Endothelial cell of umbilical vein (primary cell): ENCODE measurements around the gene LDLRAD4. TPM values are rescaled to one million over a fixed set of nuclear protein-coding genes. Genes with fewer than 3 reads are reported as not detected.

ENCODE experiments used
- BruUV-seq: library from RNA; stranded (reverse); fragments of 400-500 nt; replicated peaks from 2 replicates; lab custom pipeline; 2021; lab: Mats Ljungman, UMichigan
- CTCF ChIA-PET: fragments of 300-600, 350-600 bp; sonication (Branson Sonifier 250); formaldehyde crosslinking; loops from one replicate; lab custom pipeline; 2021; ENCODE audit warnings: antibody characterized with exemption, inconsistent platforms; lab: Charles Lee
- POLR2A ChIA-PET: fragments of 300-600, 350-600 bp; sonication (Branson Sonifier 250); formaldehyde crosslinking; loops from one replicate; lab custom pipeline; 2021; ENCODE audit warnings: antibody characterized with exemption, inconsistent platforms; lab: Charles Lee
- DNase-seq: peaks from one replicate; pipeline ENCODE4 v3.0.0-alpha.2; 2011; ENCODE audit warnings: low read depth, low spot score
- FAIRE-seq: peaks from 2 replicates; lab custom pipeline; 2011; peaks lifted over from hg19 to GRCh38; lab: Jason Lieb, UNC
- H2AFZ ChIP-seq: 2 replicates; pipeline ENCODE4 v1.6.0; 2012; ENCODE audit warnings: low read depth, low read length, control low read depth, inconsistent platforms
- H3K27ac ChIP-seq: 2 replicates; pipeline ENCODE4 v1.5.1; 2011; ENCODE audit warnings: low read depth, mild to moderate bottlenecking, control low read depth, low read length, moderate library complexity; ENCODE audit not compliant: insufficient read depth
- H3K27me3 ChIP-seq, 2 experiments: 2 replicates each; pipeline versions ENCODE4 v1.6.0 to v1.6.1; 2011; ENCODE audit warnings: low read length in 2 of 2, mixed read lengths in 1 of 2; ENCODE audit not compliant: control insufficient read depth in 2 of 2, insufficient read depth in 2 of 2
- H3K36me3 ChIP-seq, 2 experiments: 2 replicates in 1 of 2; 3 replicates in 1 of 2; pipeline ENCODE4 v1.5.1; 2011; ENCODE audit warnings: low read length in 2 of 2, mild to moderate bottlenecking in 1 of 2, moderate library complexity in 1 of 2; ENCODE audit not compliant: control insufficient read depth in 2 of 2, insufficient read depth in 2 of 2; ENCODE audit errors: extremely low read depth in 1 of 2
- H3K4me1 ChIP-seq: 3 replicates; pipeline ENCODE4 v1.5.1; 2011; ENCODE audit warnings: mild to moderate bottlenecking, low read length; ENCODE audit not compliant: control insufficient read depth, insufficient read depth; ENCODE audit errors: extremely low read depth
- H3K4me2 ChIP-seq: 2 replicates; pipeline ENCODE4 v1.6.1; 2011; ENCODE audit warnings: low read length, control low read depth, mixed read lengths; ENCODE audit not compliant: insufficient read depth
- H3K4me3 ChIP-seq, 3 experiments: fragments of 200-600 bp in 1 of 3; sonication (generic), shearing (Covaris generic) in 1 of 3; replicated peaks in 1 of 3; 2 replicates each; pipeline ENCODE4 v1.5.1; 2011 to 2016; ENCODE audit warnings: control low read depth in 3 of 3, low read length in 3 of 3, mild to moderate bottlenecking in 2 of 3, inconsistent platforms in 1 of 3, low read depth in 1 of 3, moderate library complexity in 1 of 3; ENCODE audit not compliant: insufficient read depth in 1 of 3
- H3K79me2 ChIP-seq: 2 replicates; pipeline ENCODE4 v1.6.0; 2012; ENCODE audit warnings: low read length, inconsistent platforms; ENCODE audit not compliant: control insufficient read depth, insufficient read depth
- H3K9ac ChIP-seq: replicated peaks from 2 replicates; pipeline ENCODE3; 2011; ENCODE audit warnings: low read length, control low read depth; ENCODE audit not compliant: insufficient read depth; ENCODE audit errors: extremely low read depth
- H3K9me1 ChIP-seq: replicated peaks from 3 replicates; pipeline ENCODE4 v1.6.0; 2011; ENCODE audit warnings: mild to moderate bottlenecking, low read length; ENCODE audit not compliant: control insufficient read depth, insufficient read depth; ENCODE audit errors: extremely low read depth
- H3K9me3 ChIP-seq: replicated peaks from 2 replicates; pipeline ENCODE4 v1.5.1; 2012; ENCODE audit warnings: low read length, inconsistent platforms; ENCODE audit not compliant: control insufficient read depth, insufficient read depth
- H4K20me1 ChIP-seq: replicated peaks from 2 replicates; pipeline ENCODE3; 2011; ENCODE audit warnings: mild to moderate bottlenecking, low read length; ENCODE audit not compliant: control insufficient read depth, insufficient read depth; ENCODE audit errors: extremely low read depth
- EZH2 ChIP-seq: IDR thresholded peaks from 2 replicates; pipeline ENCODE4 v1.6.1; 2012; ENCODE audit warnings: borderline replicate concordance, low read depth, mild to moderate bottlenecking, moderate library complexity, low read length, inconsistent platforms; ENCODE audit not compliant: severe bottlenecking
- FOS ChIP-seq: IDR thresholded peaks from 2 replicates; pipeline ENCODE4 v1.6.1; 2011; ENCODE audit warnings: mild to moderate bottlenecking, low read length, moderate library complexity, borderline replicate concordance; ENCODE audit not compliant: insufficient read depth
- GATA2 ChIP-seq: IDR thresholded peaks from 2 replicates; pipeline ENCODE4 v1.7.0; 2011; ENCODE audit warnings: low read depth, mild to moderate bottlenecking, moderate library complexity, mixed read lengths, low read length; ENCODE audit not compliant: insufficient read length, insufficient read depth
- JUN ChIP-seq: IDR thresholded peaks from 2 replicates; pipeline ENCODE4 v1.6.1; 2011; ENCODE audit warnings: borderline replicate concordance, low read depth; ENCODE audit not compliant: insufficient read length, insufficient read depth
- MYC ChIP-seq: IDR thresholded peaks from one replicate; pipeline ENCODE4 v1.6.1; 2011; ENCODE audit warnings: mild to moderate bottlenecking, low read depth, low read length
- POLR2A ChIP-seq: IDR thresholded peaks from 2 replicates; pipeline ENCODE4 v1.6.1; 2012; ENCODE audit warnings: low read depth, mild to moderate bottlenecking, control low read depth, low read length
- POLR2AphosphoS5 ChIP-seq: IDR thresholded peaks from 2 replicates; pipeline ENCODE4 v1.6.1; 2012; ENCODE audit warnings: low read depth, mild to moderate bottlenecking, control low read depth, low read length, moderate library complexity; ENCODE audit not compliant: insufficient read depth
- dilution Hi-C: fragments of 300-500 bp; cut with MboI; formaldehyde crosslinking; loops from one replicate; pipeline ENCODE4 v1.15.0; 2019; ENCODE audit warnings: low sequenced_read_pairs; ENCODE audit not compliant: extremely low pct_ligation_motif_present
- intact Hi-C: fragments of 100-400 bp; cut with micrococcal nuclease; formaldehyde crosslinking; loops from one replicate; pipeline ENCODE4 v1.10.0; 2022
- polyA plus RNA-seq, 4 experiments: library from polyadenylated mRNA; depleted of rRNA in 3 of 4; stranded (reverse) in 3 of 4; unstranded in 1 of 4; fragments of >200 nt; gene quantifications; 2 replicates each; pipeline versions ENCODE4 v1.2.1 to v1.2.3, GENCODE V29; 2011 to 2012; ENCODE audit warnings: missing spikeins in 1 of 4
- total RNA-seq: library from RNA; stranded (reverse); gene quantifications from 2 replicates; pipeline ENCODE4 v1.2.3, GENCODE V29; 2021
- TF ChIP-seq, protein P1 (sequence below), 2 donors: IDR thresholded peaks; 1 replicate in 1 of 2; 2 replicates in 1 of 2; pipeline ENCODE4 v1.5.1; 2011; ENCODE audit warnings: low read length in 2 of 2, mild to moderate bottlenecking in 2 of 2, moderate library complexity in 2 of 2, control low read depth in 1 of 2, inconsistent platforms in 1 of 2, low read depth in 1 of 2; ENCODE audit not compliant: insufficient read depth in 1 of 2; ENCODE audit errors: extremely low read depth in 1 of 2
- TF ChIP-seq, protein P2 (sequence below): IDR thresholded peaks from 2 replicates; pipeline ENCODE4 v1.6.1; 2011; ENCODE audit not compliant: insufficient read depth, insufficient read length

LDLRAD4 gene
- total and polyA plus RNA-seq, 2 donors (not counting 3 experiments of a cell fraction or from before 2014, with no cell fraction given), result 5.2 to 6.5 TPM

DNA sequence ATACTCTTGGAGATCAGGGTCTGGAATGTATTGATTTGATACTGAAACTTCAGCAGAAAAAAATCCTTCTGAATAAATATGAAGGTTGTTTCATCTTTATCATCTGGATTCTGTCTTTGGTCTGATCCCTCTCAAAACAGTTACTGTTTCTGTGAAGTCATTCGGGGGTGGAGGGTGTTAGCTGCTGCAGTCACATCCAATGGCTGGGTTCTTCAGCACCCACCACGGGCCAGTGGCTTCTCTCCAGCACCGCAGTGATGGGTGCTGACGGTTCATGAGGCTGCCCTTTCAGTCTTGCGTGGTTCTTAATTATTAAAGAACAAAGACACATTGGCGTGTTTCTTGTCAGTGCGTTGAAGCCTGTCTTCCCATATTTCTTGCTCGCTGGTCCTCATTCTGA, 148.0 kb downstream of the LDLRAD4 start:
- FAIRE-seq, result no peak

More for the DNA sequence above, 148.0 kb downstream of the LDLRAD4 start:
- no peak for DNase-seq
- CTCF ChIA-PET, result no interaction called here
- H3K9me1 ChIP-seq, result no peaks in the 10 kb centered on the region
- no peak overlapping the region for H3K9ac ChIP-seq
- H3K27me3 ChIP-seq, result no peaks in the 10 kb centered on the region
- dilution Hi-C loops, result no loop called here
- no peaks in the 10 kb centered on the region for H3K79me2 ChIP-seq
- POLR2A ChIA-PET, result no interaction called here
- no peak overlapping the region for H3K4me2 ChIP-seq
- TF ChIP-seq POLR2AphosphoS5, result no peak
- TF ChIP-seq, protein P1, sequence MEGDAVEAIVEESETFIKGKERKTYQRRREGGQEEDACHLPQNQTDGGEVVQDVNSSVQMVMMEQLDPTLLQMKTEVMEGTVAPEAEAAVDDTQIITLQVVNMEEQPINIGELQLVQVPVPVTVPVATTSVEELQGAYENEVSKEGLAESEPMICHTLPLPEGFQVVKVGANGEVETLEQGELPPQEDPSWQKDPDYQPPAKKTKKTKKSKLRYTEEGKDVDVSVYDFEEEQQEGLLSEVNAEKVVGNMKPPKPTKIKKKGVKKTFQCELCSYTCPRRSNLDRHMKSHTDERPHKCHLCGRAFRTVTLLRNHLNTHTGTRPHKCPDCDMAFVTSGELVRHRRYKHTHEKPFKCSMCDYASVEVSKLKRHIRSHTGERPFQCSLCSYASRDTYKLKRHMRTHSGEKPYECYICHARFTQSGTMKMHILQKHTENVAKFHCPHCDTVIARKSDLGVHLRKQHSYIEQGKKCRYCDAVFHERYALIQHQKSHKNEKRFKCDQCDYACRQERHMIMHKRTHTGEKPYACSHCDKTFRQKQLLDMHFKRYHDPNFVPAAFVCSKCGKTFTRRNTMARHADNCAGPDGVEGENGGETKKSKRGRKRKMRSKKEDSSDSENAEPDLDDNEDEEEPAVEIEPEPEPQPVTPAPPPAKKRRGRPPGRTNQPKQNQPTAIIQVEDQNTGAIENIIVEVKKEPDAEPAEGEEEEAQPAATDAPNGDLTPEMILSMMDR (IDR thresholded peaks at IDR 0.05; ENCODE audit: extremely low read depth in 1 of 2, insufficient read depth in 1 of 2, low read depth in 1 of 2, low read length in 2 of 2), result no peak
- no peak for TF ChIP-seq EZH2
- no peak for TF ChIP-seq FOS
- no peak for TF ChIP-seq GATA2
- no peak for TF ChIP-seq MYC
- TF ChIP-seq, protein P2, sequence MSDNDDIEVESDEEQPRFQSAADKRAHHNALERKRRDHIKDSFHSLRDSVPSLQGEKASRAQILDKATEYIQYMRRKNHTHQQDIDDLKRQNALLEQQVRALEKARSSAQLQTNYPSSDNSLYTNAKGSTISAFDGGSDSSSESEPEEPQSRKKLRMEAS, result no peak
- TF ChIP-seq JUN, result no peak
- TF ChIP-seq POLR2A, result no peak
- no peak overlapping the region for H3K4me3 ChIP-seq
- H3K36me3 ChIP-seq, result no peaks in the 10 kb centered on the region
- intact Hi-C loops, result no loop called here
- H3K4me1 ChIP-seq, result no peaks in the 10 kb centered on the region
- H3K27ac ChIP-seq, result no peak overlapping the region
- H4K20me1 ChIP-seq, result no peaks in the 10 kb centered on the region
- H2AFZ ChIP-seq, result no peak overlapping the region
- no peaks in the 10 kb centered on the region for H3K9me3 ChIP-seq
- BruUV-seq, result no TSS peak
